RWPE1 (cell line): Measurements from ENCODE around the gene GRIA2.
"Not testable (repeated sequence)": the region's sequence is repeated elsewhere in the genome, so short reads cannot be mapped to it uniquely, and the experiment has no call there.

Experiments
- CTCF ChIA-PET: fragments of 350-600 bp; sonication (Branson Sonifier 250); formaldehyde crosslinking; extraction: SDS; loops from one replicate; lab custom pipeline; 2021; lab: Yijun Ruan, JAX
- POLR2A ChIA-PET: fragments of 400-600 bp; formaldehyde crosslinking; extraction: SDS; loops from one replicate; lab custom pipeline; 2020; ENCODE audit warnings: antibody characterized with exemption; ENCODE audit not compliant: low non-redundant PET; lab: Yijun Ruan, JAX
- DNase-seq: peaks from one replicate; pipeline ENCODE4 v3.0.0; 2012; ENCODE audit warnings: low spot score
- H3K27ac ChIP-seq: fragments of 450-650 bp; 2 replicates; pipeline ENCODE4 v1.5.1; 2017
- TF ChIP-seq, protein P1 (sequence below): fragments of 450-650 bp; conservative IDR thresholded peaks from 2 replicates; pipeline ENCODE4 v1.5.1; 2017; ENCODE audit warnings: low read depth, mild to moderate bottlenecking

GRIA2 gene

GRCh38 chr4:157220371-157220881 lies at the start of gene GRIA2:
Gene GRIA2, plus strand, starts transcription at chr4:157220728. Its CDS starts 315 bp downstream, at chr4:157221043.
- CTCF ChIA-PET: interaction anchor here (0.5 to 1.2 kb wide), 2 partner anchors 757 to 848 kb away, joined by 3 to 8 read pairs; no protein-coding TSS in a partner anchor
- TF ChIP-seq, protein P1, sequence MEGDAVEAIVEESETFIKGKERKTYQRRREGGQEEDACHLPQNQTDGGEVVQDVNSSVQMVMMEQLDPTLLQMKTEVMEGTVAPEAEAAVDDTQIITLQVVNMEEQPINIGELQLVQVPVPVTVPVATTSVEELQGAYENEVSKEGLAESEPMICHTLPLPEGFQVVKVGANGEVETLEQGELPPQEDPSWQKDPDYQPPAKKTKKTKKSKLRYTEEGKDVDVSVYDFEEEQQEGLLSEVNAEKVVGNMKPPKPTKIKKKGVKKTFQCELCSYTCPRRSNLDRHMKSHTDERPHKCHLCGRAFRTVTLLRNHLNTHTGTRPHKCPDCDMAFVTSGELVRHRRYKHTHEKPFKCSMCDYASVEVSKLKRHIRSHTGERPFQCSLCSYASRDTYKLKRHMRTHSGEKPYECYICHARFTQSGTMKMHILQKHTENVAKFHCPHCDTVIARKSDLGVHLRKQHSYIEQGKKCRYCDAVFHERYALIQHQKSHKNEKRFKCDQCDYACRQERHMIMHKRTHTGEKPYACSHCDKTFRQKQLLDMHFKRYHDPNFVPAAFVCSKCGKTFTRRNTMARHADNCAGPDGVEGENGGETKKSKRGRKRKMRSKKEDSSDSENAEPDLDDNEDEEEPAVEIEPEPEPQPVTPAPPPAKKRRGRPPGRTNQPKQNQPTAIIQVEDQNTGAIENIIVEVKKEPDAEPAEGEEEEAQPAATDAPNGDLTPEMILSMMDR: no peak
- DNase-seq: peak; percentile 49
- H3K27ac ChIP-seq: no peak within 1 kb of the TSS
- POLR2A ChIA-PET: interaction anchor here (0.7 kb wide), 1 partner anchor 746 kb away, joined by 3 read pairs; no protein-coding TSS in a partner anchor

DNA sequence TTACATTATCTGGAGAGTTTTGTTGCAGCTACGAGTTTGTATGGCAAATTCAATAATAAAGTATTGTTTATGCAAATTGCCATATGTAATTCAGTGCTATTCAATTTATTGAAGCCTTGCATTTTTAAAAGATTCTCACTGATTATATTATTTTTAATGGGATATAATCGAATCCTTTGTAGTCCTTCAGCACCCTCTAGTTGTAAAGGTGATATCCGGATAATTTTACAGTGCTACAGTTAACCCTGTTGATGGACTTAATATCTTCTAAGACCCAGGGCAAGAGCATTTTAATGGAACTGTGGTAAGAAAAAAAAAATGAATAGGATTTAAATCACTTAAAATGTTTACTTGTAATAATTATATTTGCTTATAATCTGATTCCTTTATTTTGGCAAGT lies 48.5 kb upstream of the GRIA2 start:
- TF ChIP-seq, protein P1: peak; percentile 63
- no peak overlapping the region for H3K27ac ChIP-seq
- ChIA-PET POLR2A (no interaction called here), CTCF (interaction anchor here (0.8 kb wide), 1 partner anchor 656 kb away, joined by 4 read pairs; no protein-coding TSS in a partner anchor)
- DNase-seq: peak; percentile 3

DNA sequence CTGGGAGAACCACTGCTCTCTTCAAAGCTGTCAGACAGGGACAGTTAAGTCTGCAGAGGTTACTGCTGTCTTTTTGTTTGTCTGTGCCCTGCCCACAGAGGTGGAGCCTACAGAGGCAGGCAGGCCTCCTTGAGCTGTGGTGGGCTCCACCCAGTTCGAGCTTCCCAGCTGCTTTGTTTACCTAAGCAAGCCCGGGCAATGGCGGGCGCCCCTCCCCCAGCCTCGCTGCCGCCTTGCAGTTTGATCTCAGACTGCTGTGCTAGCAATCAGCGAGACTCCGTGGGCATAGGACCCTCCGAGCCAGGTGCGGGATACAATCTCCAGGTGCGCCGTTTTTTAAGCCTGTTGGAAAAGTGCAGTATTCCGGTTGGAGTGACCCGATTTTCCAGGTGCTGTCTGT lies 40.3 kb upstream of the GRIA2 start:
- DNase-seq, H3K27ac ChIP-seq, POLR2A ChIA-PET: not testable (repeated sequence)
- CTCF ChIA-PET: interaction anchor here (0.7 kb wide), 1 partner anchor 207 kb away, joined by 3 read pairs; no protein-coding TSS in a partner anchor

DNA sequence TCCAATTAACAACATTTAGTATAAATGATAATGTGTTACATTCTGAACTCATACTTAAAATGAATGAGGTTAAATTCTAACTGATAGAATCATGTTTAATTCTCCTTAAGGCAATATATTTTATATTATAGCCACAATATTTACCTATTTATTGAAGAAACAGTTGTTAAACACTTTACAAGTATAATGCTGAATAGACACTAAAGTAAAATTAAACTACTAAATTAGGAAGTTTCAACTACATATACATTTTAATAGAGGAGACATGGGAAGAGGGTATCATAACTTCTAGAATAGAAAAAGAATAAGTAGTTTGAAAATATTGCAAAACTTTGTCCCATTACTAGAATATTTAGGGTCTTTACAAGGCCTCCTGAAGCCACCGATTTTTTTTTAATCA lies 36.2 kb upstream of the GRIA2 start:
- H3K27ac ChIP-seq: no peak overlapping the region
- DNase-seq: no peak
- CTCF ChIA-PET: no interaction called here
- POLR2A ChIA-PET: no interaction called here
- TF ChIP-seq, protein P1: no peak

DNA sequence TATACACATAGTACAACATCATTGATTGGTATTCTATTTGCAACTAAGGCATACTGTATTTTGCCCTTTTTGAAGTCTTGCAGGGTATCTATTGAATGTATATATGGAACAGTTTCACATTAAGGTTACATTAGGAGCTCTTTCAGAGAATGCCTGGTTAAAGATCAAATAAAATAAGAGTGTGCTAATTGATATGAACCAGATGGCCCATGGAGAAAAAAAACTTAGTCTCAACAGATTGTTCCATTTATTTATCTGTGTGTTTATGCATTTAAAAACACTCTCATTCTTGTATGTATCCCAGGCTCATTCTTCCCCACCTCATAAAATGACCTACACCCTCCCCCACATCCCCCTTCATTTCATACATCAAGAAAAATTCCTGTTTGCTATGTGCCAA lies 35.2 kb upstream of the GRIA2 start:
- TF ChIP-seq, protein P1: no peak
- DNase-seq: no peak
- ChIA-PET POLR2A (no interaction called here), CTCF (no interaction called here)
- no peak overlapping the region for H3K27ac ChIP-seq

- ChIA-PET POLR2A (no interaction called here), CTCF (no interaction called here)
- H3K27ac ChIP-seq: no peak overlapping the region
- no peak for DNase-seq
- TF ChIP-seq, protein P1: no peak
Observed at GRCh38 chr4:157195374-157195773, 25.2 kb upstream of the GRIA2 start.

DNA sequence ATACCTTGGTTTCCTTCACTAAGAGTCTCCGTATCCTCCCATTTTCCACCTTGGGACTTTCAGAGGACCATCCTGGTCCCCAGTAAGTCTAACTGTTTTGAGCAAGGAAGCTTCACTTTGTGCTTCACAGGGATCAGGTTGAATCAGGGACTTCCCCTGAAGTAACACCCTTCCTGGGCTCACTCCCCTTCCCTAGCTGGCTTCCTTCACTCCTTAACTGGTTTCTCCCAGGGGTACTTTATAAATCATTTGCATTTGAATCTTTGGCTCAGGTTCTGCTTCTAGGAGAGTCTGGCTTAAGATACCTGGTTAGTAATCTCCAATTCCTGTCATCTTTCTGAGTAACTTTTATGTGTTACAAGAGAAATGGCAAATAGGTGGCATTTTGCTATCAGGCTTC lies 24.5 kb upstream of the GRIA2 start:
- no peak overlapping the region for H3K27ac ChIP-seq
- TF ChIP-seq, protein P1: no peak
- ChIA-PET CTCF (no interaction called here), POLR2A (no interaction called here)
- DNase-seq: no peak
